GM18502 (cell line): ENCODE data around the gene NTRK3.
"Not testable (repeated sequence)": the region's sequence is repeated elsewhere in the genome, so short reads cannot be mapped to it uniquely, and the experiment has no call there.

Source experiments
- ATAC-seq: cut with Tn5 transposase; IDR thresholded peaks from one replicate; pipeline ENCODE4 v1.9.1; 2021; ENCODE audit warnings: mild to moderate bottlenecking; ENCODE audit not compliant: unreplicated experiment, poor library complexity

The NTRK3 gene

DNA sequence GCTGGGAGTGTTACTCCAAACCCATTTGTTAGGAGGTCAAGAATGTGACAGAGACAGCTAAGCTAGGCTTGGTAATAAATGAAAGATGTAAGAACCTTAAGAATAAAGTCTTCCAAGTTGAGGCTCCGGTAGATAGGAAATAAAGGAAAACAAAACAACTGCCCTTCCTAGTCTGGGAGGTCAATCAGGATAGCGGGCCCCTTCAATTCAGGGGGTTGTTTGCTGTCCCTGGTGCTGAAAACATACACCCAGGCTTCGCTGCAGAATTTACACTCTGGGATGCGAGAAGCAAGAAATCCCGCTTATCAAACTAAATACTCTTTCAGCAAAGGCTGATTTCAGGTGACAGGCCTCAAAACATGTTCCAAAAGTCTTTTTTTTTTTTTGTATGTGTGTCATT is 393.4 kb downstream of the NTRK3 start:
- no peak for ATAC-seq

- ATAC-seq = no peak
Observed at GRCh38 chr15:87860743-87861142, 395.8 kb downstream of the NTRK3 start.

- no peak for ATAC-seq
Observed at GRCh38 chr15:87858651-87859050, 397.9 kb downstream of the NTRK3 start.

GRCh38 chr15:87851497-87851896 is 405.0 kb downstream of the NTRK3 start:
- no peak for ATAC-seq

DNA sequence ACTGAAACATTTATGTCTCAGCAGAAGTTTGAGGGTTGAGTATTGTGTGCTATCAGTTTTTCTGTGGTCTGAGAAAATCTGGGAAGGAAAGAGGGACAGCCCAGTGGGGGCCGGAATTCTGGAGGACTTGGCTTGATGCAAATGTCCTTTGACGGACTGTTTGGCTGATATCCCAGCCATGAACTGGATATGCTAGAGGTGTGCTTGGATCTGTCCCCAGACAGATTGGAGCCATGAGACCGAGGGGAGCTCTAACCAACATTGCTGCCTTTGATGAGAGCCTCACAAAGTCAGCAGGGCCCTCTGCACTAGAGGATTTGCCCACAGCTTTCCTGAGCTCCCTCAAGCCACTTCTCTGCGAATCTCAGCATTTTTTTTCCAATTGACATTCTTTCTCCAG is 405.6 kb downstream of the NTRK3 start:
- no peak for ATAC-seq

GRCh38 chr15:87849181-87849580 is 407.4 kb downstream of the NTRK3 start:
- ATAC-seq = no peak

DNA sequence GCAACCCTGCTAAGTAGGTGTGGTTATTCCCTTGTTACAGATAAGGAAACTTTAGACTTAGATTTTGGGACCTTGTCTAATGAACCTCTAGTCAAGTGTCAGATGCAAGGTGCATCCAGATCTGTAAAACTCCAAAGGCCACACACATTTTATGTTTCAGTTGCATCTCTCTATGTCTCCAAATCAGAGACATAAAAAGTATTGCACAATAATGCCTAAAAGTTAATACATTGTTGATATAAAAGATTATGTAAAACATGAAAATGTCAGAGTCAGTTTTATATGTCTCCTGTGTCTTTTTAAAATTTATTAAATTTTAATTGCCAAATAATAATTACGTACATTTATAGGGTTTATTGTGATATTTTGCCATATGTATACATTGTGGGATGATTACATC is 408.5 kb downstream of the NTRK3 start:
- ATAC-seq = no peak

DNA sequence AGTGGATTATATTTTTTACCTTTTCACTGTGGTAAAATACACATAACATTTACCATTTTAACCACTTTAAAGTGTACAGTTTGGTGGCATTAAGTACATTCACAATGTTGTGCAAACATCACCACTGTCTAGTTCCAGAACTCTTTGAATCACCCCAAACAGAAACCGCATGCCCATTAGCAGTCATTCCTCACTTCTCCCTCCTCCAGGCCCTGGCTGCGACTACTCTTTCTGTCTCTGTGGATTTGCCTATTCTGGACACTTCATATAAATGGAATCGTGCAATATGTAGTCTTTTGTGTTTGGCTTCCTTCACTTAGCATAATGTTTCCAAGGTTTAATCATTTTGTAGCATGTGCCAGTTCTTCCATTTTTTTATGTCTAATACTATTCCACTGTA is 409.8 kb downstream of the NTRK3 start:
- no peak for ATAC-seq

DNA sequence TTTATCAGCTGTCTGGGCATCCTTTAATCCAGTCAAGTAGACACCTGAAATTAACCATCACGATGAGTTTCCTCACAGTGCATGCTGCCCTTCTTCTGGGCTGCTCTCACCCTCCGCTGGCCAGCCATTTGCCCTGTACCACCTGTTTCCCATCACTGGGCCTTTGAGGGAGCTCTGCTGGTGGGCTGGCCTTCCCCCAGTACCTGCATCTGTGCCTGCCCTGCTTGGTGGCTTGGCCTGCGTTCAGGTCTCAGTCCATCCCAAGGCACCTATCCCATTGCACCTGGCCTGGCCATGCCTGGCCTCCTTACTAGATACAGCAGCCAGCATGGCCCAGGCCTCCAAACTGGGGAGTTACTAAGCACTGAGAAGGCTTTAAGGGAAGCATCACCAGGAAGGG is 413.2 kb downstream of the NTRK3 start:
- no peak for ATAC-seq

- no peak for ATAC-seq
Observed at GRCh38 chr15:87841426-87841998, 415.0 kb downstream of the NTRK3 start.

DNA sequence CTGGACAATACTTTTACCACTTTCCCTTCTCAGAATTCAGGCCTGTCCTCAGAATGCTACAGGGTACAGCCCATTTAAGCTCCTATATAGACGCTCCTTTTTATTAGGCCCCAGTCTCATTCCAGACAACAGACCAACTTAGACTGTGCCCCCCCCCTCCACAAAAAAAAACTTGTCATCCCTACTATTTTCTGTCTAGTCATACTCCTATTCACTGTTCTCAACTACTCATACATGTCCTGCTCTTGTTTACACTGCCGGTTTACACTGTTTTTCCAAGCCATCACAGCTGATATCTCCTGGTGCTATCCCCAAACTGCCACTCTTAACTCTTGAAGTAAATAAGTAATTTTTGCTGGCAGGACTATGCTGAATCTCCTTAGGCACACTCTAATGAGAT is 420.7 kb downstream of the NTRK3 start:
- not testable (repeated sequence) for ATAC-seq

DNA sequence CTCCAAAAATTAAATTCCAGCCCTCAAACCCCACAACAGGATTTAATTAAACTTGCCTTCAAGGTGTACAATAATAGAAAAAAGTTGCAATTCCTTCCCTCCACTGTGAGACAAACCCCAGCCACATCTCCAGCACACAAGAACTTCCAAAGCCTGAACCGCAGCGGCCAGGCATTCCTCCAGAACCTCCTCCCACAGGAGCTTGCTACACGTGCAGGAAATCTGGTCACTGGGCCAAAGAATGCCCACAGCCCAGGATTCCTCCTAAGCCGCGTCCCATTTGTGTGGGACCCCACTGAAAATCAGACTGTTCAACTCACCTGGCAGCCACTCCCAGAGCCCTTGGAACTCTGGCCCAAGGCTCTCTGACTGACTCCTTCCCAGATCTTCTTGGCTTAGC is 423.2 kb downstream of the NTRK3 start:
- not testable (repeated sequence) for ATAC-seq

- ATAC-seq = no peak
Observed at GRCh38 chr15:87829332-87830050, 427.0 kb downstream of the NTRK3 start.

- no peak for ATAC-seq
Observed at GRCh38 chr15:87828608-87829007, 427.9 kb downstream of the NTRK3 start.

DNA sequence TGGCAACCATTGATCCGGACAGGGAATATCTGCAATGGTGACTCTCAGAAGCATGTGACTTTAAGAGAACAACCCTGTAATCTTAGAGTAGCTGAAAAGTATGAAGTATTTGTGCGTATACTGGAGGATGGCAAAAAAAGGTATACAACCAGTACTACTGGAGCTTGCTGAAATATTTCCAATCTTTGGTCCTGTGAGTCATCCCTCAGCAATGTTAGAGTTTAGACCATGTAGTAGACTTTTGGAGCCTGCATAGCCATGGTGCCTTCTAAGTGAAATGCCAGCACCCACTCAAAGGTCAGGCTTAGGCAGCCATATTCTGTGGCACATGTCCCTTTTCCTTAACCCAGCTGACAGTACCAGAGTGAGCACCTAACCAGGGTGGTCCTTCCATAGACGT is 429.4 kb downstream of the NTRK3 start:
- no peak for ATAC-seq

GRCh38 chr15:87826119-87826747 is 430.3 kb downstream of the NTRK3 start:
- ATAC-seq = no peak

- ATAC-seq = no peak
Observed at GRCh38 chr15:87818756-87819155, 437.8 kb downstream of the NTRK3 start.

- no peak for ATAC-seq
Observed at GRCh38 chr15:87817553-87817952, 439.0 kb downstream of the NTRK3 start.

DNA sequence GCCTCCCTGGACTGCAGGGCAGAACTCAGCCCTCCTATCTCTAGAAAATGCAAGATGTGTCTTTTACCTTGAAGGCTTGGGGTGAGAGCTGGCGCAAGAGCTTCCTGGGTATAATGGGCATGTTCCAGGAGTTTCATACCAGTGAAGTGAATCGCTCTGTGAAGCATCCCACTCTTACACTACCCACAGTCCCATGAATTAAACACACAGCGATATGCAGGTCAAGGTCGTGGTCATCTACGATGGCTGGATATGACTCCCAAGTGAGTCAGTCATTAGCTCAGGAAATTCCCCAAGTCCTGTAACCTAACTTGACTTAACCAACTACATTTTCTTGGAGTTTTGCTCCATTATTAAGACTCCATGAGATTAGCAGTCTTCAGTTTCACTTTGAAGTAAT is 439.7 kb downstream of the NTRK3 start:
- no peak for ATAC-seq

GRCh38 chr15:87816016-87816415 is 440.5 kb downstream of the NTRK3 start:
- no peak for ATAC-seq
